Islet of Langerhans (tissue), 1 donor: ENCODE results near the gene ACTL7B.
"Not testable (repeated sequence)": the region's sequence is repeated elsewhere in the genome, so short reads cannot be mapped to it uniquely, and the experiment has no call there.

Experiments used
- FAIRE-seq: peaks from one replicate; lab custom pipeline; 2011; peaks lifted over from hg19 to GRCh38; lab: Jason Lieb, UNC

The ACTL7B gene

DNA sequence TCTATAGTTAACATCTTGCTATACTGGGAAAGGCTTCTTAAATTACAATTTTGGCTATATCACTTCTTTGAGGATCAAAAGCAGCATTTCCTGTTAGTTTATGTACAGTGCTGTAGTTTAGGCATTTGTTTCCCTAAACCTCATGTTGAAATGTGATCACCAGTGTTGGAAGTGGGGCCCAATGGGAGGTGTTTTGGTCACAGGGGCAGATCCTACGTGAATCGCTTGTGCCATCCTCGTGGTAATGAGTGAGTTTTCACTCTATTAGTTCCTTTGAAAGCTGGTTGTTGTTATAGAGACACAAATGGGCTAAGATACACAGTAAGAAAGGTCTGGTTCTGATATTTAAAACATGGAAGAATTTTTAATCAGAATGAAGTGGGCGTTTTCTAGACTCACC is 12.0 kb upstream of the ACTL7B start:
- no peak for FAIRE-seq

DNA sequence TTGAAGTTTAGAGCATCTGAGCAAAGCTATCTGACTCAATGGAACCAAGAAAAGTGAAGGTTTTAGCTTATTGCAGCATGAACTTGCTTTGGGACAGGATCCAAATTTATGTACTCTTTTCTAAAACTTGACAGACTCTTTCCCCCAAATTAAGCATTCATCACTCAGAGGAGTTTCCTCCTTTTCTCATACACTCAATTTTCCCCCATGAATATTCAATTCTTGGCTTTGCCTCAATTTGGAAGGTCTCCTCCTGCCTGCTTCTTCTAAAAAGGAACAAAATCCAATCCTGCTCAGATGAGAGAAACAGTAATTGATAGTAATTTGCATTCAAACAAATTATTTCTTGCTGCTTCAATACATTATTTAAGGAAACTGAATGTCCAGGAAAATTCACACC is 11.3 kb upstream of the ACTL7B start:
- no peak for FAIRE-seq

DNA sequence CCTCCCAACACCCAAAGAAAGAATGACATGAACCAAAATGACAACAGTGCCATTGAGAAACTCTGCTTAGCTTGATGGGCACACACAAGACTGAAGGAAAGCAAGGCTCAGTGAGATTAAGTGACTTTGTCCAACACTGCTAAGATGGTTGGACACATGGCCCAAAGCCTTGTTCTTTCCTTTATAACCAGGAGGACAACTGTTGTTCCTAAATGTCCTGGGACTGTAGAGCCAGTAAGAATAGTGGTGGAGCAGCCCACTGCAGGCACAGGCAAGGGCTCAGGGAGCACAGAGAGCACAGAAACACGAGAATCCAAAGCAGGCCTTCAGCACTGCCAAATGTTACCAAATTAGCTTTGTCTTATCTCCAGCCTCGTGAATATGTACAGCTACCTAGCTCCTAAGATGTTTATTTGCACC is 10.2 kb upstream of the ACTL7B start:
- no peak for FAIRE-seq

DNA sequence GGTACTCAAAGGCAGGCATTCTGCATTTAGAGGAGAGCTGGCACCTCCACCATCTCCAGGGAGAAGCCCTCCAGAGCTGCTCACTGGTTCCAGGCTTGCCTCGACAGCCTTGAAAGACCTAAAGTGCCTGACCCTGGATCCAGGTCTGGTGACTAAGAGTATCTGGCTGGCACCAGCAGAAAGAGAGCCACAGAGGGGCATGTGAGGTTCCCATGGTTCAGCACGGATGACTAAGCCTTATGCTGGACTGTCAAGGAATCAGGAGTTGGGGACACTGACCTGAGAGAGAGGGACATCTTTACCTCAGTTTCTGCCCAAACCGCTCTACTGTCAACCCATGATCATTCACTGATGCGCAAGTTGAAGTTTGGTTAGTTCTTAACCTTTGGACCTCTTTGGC is 9.3 kb upstream of the ACTL7B start:
- FAIRE-seq: no peak

DNA sequence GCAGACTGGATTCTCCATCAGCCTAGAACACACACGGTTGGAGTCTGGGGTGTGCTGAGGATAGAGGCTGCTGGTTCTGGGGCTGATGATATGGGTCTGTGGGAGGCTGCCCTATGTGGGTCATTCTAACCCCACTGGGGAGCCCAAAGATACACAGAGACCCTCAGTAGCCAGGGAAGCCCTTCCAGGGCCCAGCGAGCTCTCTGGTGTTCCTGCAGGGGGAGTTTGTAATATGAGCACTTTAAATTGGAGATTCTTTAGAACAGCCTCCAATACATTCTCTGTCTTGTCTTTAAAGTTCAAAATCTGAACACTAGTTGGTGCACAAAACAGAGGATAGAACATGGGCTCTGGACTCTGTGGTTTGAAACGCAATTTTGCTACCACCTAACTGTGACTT is 8.7 kb upstream of the ACTL7B start:
- FAIRE-seq: no peak

DNA sequence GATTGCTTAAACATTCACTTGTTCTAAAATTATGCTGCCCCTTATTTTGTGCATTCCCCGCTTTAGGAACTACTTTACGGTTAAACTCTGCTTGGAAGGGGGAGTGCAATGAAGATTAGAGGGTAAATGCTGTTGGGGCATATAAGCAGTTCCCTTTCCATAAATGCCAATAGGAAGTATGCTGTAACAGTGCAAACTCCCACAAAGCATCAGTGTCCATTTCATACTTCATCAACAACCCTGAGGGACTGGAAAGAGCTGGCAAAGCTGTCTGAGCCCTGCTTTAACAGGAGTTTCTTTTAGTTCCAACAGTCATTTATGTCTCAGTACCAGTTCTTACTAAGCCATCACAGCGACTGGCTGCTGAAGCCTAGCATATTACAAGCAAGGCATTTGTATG is 8.1 kb upstream of the ACTL7B start:
- FAIRE-seq: no peak

DNA sequence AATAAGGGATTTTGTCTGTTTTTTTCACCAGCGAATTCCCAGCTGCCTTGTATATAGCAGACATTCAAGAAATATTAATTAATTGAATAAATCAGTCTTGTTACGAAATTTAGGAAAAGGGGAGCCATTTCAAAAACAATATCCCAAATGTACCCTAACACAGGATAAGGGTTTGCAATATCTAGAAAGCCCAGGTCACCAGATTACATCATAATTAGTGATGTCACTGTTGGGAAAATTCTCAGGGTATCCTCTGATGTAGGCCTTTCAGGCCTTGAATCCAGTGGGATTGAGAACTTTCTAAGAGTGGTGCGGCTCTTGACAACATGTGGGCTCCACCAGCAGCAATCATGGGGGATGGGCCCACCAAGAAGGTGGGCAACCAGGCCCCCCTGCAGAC is 6.2 kb upstream of the ACTL7B start, which contains the start of gene ACTL7A:
Gene ACTL7A, plus strand, starts transcription at position 270 of the 400 bp plus-strand sequence. Its CDS starts 57 bp downstream, at position 327.
- FAIRE-seq: no peak

DNA sequence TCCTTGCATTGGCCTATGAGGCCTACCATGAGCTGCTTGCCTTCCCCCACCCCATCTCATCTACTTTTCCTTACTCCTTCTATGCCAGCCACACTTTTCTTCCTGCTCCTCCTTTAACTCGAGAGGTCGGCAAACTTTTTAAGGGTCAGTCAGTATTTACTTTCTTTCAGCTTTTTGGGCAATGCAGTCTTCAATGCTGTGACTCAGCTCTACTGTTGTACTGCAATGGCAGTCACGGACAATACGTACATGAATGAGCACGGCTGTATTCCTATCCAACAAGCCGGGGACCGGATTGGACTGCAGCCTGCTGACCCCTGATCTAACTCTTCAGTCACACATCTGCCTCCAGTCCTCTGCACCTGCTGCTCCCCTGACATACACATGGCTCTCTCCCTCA is 5.7 kb upstream of the ACTL7B start:
- no peak for FAIRE-seq

DNA sequence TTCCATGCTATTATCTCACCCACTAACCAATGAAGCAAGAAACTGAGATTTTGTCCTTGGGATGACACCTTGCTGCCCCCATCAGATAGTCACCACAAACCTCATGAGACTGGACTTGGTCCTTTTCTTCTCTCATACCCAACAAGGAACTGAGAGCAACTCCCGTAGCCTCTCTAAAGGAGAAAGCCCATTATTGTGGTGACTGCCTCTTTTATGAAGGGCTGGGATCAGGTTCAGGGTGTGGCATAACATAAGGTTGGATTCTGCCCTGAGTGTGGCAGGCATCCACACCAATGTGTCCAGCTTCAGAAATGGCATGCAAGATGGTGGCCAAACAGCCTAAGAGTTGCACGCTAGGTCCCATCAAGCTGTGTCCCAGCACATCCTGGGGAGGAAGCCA is 5.0 kb upstream of the ACTL7B start:
- FAIRE-seq: no peak

DNA sequence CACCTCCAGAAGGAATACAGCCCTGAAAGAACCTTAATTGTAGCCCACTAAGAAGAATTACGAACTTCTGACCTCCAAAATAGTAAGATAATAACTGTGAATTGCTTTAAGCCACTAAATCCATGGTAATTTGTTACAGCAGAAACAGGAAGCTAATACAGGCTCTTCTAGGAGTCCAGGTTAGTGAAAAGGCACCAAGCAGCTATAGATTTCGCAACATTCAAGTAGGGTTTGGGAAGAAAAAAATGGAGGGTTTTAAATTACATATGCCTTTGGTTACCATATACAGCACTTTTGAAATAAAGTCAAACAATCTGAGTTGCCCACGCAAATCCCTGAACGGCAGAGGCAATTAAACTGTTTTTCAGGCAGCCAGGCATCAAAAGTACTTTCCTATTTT is 4.6 kb upstream of the ACTL7B start:
- no peak for FAIRE-seq

DNA sequence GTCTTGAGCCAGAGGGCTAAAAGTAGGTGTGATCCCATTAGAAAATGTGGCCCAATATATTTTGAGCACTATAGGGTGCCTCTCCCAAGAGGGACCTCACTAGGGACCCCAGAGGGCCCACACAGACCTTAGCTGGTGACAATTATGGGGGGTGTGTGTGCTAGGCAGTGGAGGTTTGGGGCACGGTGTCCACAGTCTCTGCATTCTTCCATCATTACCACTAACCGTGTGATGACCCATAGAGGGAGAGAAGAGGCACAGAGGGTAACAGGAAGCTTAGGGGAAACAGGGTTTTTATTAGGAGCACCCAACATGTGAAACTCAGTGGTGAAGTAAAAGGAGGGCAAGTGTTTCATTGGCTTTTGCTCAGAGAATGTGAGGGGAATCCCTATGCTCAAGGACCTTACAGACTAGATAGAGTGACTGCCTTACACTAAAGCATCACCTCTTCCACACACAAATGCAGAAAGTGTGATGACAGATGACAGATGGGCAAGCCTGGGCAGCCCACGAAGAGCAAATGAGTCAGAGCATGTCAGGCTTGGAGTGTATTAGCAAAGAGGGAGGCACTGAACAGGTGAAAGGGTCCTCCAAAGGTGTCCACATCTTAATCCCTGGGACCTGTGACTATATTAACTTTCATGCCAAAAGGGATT is 3.8 kb upstream of the ACTL7B start:
- no peak for FAIRE-seq

DNA sequence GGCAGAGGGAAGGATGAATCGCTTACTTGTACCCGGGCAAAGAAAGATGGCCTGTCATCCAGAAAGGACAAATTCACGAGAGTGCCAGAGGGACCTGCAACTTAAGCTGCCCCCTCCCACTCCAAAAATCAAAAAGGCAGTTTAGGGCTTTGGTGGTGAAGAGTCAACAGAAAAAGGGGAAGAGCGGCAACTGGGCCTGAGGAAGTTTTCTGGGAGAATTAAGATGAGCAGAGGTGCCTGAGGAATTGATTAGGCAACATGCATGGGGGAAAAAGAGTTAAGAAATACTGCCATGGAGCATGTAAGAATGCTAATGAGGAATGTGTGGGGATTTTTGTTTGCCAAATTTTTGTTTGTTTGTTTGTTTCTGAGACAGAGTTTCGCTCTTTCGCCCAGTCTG is 1.8 kb upstream of the ACTL7B start:
- FAIRE-seq: no peak

DNA sequence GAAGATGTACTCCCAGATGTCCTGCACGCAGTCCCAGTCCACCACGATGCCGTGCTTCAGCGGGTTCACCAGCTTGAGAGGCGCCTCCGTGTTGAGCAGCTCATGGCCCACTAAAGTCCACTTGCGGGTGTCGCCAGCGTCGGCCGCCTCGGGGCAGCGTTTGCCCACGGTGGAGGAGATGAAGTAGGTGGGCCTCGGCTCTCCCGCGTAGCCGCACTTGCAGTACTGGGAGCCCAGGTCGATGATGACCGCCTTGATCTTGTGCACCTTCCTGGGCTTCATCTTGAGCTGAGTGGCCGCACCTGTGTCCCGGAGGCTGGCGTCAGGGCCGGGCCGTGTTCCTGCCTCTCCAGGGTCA is 278 bp downstream of the ACTL7B start:
- FAIRE-seq: no peak

DNA sequence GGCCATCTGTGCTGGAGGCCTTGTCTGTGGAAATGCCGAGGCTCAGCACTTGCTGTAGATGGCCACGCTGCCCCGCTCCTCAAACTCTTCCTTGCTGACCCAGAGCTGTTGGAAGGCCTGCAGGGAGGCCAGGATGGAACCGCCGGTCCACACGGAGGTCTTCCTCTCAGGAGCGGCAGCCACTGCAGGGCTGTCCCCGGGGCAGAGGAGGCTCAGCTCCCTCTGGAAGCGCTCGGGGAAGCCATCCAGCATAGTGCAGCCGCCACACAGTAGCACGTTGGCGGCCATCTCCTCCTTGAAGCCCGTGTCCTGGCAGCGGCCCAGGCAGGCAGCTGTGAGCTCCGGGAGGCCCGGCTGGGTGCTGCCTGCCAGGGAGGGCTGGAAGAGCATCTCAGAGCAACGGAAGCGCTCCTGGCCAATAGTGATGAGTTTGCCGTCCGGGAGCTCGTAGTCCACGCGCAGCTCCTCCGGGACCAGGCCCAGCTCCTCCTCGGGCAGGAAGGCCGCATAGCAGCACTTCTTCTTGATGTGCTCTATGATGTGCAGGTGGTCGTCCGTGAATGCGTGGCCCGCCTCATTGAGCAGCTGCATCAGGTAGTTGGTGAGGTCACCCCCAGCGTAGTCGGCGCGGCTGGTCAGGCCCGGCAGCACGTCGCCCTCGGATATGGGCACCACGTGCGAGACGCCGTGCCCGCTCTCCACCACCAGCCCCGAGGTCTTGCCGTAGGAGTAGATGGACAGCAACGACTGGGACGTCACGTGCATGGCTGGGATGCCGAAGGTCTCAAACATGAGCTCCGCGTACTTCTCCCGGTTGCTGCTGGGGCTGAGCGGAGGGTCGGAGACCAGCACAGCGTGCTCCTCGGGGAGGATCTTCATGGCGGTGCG is 901 bp downstream of the ACTL7B start:
- no peak for FAIRE-seq

DNA sequence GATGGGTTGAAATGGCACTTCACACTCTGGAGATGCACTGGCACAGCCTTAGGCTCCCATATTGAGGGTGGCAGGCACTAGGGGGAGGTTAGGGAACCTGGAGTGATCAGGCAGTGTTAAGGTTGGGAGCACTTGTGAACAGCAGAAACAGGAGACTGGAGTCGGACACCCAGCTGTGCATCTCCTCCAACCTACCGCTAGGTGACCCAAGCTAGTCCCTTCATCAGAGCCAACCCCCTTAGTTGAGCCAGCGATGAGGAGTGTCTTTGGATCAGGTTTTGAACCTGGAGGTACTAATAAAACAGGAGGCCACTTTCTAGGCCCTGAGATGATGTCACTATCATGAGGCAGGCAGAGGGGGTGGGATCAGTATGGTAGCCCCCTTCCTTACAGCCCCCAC is 1.7 kb downstream of the ACTL7B start:
- FAIRE-seq: no peak

DNA sequence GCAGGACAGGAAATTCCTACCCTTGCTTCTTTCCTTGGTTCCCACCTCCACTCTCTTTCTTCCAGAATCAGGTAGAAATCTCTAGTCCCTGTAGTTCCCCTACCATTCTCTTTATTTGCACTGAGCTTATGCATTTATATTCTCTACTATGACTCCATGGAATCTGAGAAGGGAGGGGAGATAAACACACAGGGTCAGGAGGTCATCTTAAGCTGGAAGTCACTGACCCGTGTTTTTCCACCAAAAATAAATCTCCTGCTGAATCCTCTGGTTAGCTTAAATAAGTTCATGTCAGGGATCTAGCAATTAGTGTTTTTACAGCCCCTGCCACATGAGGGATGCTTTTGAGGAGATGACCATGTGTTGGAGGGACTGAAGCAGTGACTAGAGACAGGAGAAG is 3.7 kb downstream of the ACTL7B start:
- FAIRE-seq: no peak

DNA sequence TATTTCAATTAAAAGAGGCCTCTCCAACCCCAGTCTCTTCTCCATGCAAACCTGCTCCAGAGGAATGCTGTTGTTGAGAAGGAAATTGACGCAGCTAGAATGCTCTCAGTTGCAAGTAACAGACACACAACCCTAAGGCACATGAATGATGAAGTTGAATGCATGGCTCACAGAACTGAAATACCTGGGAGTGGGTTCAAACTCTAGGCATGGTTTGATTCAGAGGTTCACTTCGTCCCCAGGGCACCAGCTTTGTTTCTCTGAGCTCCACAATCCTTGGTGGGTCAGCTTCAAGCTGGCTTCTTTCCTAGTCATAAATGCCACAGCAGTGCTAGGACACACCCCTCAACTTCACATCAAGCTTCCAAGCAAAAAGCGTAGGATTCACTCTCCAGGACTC is 4.6 kb downstream of the ACTL7B start:
- no peak for FAIRE-seq

DNA sequence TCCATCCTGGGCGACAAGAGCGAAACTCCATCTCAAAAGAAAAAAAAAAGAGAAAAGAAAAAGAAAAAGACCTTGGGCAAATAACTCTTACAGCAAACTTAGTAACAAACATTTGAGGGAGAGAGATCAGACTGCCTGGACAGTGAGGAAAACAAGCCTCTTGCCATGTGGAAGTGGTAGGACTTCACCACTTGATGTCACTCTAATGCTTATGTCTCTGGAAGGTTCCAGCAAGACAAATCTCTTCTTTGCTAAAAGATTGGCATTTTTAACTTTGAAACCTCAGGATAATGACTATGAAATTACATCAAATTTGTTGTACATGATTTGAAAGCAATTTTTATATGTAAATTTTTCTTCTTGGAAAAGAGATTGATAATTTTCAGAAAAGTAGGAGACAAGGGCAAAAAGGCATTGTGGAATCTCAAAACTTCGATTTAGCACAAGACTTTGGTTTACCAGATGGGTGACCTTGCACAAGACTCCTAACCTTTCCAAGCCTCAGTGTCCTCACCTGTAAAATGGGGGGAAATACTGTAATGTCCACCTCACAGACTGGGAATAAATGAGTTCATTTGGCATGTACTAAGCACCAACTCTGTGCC is 5.4 kb downstream of the ACTL7B start:
- FAIRE-seq: no peak

DNA sequence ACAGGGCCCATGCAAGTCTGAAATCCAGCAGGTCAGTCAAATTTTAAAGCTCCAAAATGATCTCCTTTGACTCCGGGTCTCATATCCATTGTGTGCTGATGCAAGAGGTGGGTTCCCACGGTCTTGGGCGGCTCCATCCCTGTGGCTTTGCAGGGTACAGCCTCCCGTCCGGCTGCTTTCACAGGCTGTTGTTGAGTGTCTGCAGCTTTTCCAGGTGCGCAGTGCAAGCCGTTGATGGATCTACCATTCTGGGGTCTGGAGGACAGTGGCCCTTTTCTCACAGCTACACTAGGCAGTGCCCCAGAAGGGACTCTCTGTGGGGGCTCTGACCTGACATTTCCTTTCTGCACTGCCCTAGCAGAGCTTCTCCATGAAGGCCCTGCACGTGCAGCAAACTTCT is 7.5 kb downstream of the ACTL7B start:
- not testable (repeated sequence) for FAIRE-seq

DNA sequence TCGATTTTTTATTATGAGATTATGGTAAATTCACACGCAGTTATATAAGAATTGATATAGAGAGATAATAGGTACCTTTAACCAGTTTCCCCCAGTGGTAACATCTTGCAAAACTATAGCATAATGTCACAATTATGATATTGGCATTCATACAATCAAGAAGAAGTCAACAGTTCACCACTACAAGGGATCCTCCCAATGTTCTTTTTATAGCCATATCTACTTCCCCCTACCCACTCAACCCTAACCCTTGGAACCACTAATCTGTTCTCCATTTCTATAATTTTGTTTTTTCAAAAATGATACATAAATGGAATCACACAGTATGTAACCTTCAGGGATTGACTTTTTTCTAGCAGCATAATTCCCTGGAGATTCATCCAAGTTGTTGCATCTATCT is 9.8 kb downstream of the ACTL7B start:
- FAIRE-seq: no peak

DNA sequence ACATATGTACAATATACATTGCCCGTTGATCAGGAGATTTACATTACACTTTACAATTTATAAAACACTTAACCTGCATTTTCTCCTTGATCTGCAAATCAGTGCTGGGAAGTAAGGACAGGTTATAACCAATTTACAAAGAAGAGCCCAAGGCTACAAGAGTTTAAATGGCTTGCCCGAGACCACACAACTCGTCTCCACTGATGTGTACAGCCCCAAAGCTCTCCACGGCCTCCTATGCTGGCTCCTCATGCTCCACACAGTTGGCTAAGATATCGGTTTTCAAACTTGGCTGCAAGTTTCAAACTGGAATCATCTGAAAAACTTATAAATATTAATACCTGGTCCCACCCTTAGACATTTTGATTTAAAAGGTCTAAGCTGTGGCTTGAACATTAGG is 10.3 kb downstream of the ACTL7B start:
- no peak for FAIRE-seq

DNA sequence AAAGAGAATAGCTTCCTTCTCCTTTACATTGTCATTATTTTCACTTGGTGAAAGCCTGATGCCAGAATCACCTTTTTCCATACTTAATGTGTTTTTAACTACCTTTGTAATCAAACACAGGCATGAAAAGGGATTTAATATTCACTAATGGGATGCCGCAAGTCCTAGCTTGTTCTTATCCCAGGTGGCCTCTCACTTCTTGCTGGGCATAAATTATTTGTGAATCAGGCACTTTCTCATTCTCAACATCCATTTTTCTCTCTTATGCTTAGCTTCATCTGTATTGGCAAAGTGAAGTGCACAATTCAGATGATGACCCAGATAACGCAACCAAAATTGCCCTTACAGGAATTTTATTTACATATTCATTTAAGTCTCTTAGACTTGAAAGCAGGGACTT is 10.9 kb downstream of the ACTL7B start:
- FAIRE-seq: no peak

DNA sequence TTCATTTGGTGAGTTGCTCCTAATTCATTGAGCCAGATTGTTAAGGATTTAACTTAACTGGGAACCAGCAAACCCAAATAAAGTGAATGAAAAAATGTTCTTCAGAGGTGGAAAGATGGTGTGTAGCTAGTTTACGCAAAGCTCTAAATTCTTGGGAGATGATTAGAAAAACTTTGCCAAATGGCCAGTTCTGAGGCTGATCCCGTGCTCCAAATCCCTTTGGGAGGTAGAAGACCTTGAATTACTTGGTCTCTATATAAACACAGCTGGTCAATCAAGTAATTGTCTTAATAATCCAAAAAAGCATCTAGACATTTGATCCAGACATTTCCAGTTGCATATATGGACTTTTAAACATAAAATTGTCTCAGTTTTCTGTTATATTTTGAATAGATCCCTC is 11.4 kb downstream of the ACTL7B start:
- no peak for FAIRE-seq
